ENCODE data around the gene TANGO2.

Gene TANGO2

DNA sequence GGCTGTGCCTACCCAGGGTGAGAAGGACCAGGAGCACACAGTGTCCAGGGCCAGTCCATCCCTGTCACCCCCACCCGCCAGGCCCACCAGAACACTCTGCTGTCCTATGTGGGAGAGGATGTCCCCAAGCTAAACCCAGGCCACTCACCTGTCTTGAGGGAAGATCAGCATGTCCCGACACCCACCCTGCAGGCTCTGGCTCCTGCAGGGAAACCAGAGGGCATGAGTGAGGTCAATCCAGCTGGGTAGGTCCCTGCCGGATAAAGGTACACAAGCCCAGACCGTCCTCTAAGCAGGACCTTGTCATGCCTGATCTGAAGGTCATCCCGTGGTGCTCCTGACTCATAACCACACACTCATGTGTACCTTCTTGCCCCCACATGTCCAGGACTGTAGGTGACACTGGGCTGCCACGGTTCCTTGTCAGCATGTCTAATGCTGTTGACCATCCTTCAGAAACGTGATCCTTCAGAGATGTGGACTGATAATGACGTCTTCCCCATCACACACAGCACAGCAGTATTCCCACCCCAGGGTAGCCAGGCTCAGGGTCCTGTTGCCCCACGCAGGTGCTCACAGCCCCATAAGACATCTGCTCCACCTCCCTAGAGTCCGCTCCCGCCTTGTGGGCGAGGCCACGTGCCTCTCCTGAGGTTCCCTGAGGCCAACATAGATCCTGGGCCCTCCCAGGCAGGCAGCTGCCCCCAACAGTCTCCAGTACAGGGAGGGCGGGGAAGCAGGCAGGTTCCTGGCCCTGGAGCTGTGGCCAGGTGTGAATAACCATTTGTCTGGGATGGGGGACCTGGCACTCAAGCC is 10.4 kb upstream of the TANGO2 start:
- Mint-ChIP-seq H3K27ac (no peak overlapping the region), H3K4me1 (no peaks in the 10 kb centered on the region), H3K9me3 (no peaks in the 10 kb centered on the region), H3K4me3 (no peak overlapping the region), H3K27me3 (no peaks in the 10 kb centered on the region), H3K36me3 (no peaks in the 10 kb centered on the region)
- ATAC-seq (ENCODE audit: low read depth) = no peak
- no peak for DNase-seq (ENCODE audit: low spot score in 2 of 2)

DNA sequence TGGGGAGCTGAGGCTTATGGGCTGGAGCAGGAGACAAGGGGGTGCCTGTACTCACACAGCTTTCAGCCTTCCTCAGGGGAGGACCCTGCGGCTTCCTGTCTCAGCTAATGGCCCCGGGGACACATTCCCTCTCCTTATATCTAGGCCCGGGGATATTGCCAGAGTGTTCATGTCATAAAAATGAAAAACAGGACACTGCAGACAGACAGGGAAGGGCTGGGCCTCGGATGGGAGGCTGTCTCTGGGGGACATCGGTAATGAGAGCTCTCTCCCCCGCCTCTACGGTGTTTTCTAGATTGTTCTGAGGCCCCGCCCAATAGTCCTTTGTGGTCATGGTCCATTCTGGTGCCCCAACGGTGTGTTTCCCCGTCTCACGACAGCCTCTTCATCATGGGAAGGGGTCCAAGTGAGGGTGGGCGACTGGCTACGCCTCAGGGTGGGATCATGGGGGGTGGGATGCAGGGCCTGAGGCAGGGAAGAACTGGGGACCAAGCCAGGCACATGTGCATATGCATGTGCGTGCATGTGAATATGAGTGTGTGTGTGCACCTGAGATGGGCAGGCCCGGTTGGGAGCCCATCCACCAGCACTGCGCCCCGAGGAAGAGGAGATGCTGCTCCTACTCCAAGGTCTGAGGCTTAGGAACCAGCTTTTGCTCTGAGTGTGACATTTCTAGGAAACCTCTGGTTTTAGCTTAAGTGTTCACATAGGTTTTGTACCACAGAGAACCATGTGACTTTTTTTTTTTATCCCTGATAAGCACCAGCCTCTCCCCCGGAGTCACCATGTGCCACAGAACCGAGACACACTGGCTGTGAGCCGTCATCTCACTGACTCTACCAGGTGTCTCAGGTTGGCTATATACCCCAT is 9.6 kb upstream of the TANGO2 start:
- Mint-ChIP-seq H3K27me3 (no peaks in the 10 kb centered on the region), H3K4me3 (no peak overlapping the region), H3K27ac (no peak overlapping the region), H3K4me1 (no peaks in the 10 kb centered on the region), H3K9me3 (no peaks in the 10 kb centered on the region), H3K36me3 (no peaks in the 10 kb centered on the region)
- ATAC-seq (ENCODE audit: low read depth) (no peak), DNase-seq (ENCODE audit: low spot score in 2 of 2) (no peak)

DNA sequence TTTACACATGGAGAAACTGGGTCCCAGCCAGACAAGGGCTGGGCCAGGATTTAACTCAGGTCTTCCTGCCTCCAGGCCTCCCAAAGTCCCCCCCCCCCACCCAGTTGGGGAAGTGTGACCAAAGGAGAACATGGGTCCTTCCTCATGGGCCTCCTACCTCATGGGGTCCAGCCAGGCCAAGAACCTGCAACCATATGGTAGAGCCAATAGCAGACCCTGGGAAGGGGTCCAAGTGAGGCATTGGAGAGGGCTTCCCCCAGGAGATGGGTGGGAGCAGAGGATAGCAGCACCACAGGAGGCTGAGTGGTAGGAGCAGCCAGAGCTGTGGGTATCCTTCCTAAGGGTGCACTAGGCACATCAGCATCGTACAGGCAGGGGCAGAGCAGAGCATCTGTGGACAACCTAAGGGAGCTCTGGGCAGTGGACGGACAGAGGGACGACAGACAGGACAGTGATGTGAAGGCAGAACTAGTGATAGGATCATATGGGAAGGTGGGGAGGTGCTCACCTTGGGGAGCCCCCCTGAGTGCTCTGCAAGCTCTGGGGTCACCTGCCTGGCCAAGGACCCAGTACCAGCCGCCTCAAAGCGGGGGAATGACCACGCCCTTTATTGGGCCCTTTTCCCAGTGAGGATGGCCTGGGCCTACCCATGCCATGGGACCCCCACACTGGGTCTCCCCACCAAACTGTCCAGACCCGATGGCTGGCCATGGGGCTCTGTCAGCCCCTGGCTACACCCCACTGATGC is 8.7 kb upstream of the TANGO2 start:
- ATAC-seq (ENCODE audit: low read depth) (no peak), DNase-seq (ENCODE audit: low spot score in 2 of 2) (no peak)
- Mint-ChIP-seq H3K36me3 (no peaks in the 10 kb centered on the region), H3K4me3 (no peak overlapping the region), H3K4me1 (no peaks in the 10 kb centered on the region), H3K9me3 (no peaks in the 10 kb centered on the region), H3K27me3 (no peaks in the 10 kb centered on the region), H3K27ac (no peak overlapping the region)

DNA sequence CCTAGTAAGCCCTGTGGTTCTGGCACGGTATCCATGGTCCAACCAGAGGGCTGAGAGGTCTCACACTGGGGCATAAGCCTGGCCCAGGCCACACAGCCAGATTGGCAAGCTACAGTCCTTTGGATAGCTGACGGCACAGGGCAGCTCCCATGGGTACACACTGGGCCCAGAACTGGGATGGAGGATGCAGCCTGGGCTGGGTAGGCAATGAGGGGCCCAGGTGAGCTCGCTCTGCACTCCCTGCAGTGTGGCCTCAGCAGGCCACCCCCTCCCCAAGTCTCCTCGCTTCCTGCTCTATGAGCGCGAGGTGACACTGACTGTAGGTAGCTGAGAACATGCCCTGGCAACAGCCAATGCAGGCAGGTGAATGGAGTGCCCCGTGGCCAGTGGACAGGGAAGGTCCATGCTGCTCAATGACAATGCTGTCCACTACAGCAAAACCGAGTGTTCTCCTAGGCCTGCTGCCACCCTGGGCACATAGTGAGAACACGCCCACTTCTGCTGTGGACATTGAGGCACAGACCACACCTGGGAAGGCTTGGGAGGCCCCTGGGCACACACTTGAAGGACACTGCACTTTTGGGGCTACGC is 8.1 kb upstream of the TANGO2 start:
- no peaks in the 10 kb centered on the region for H3K36me3 Mint-ChIP-seq
- no peak overlapping the region for H3K4me3 Mint-ChIP-seq
- no peaks in the 10 kb centered on the region for H3K27me3 Mint-ChIP-seq
- ATAC-seq (ENCODE audit: low read depth) = no peak
- no peak overlapping the region for H3K27ac Mint-ChIP-seq
- no peaks in the 10 kb centered on the region for H3K9me3 Mint-ChIP-seq
- DNase-seq (ENCODE audit: low spot score in 2 of 2) = no peak
- H3K4me1 Mint-ChIP-seq = peaks cover 3% of the 10 kb centered on the region

DNA sequence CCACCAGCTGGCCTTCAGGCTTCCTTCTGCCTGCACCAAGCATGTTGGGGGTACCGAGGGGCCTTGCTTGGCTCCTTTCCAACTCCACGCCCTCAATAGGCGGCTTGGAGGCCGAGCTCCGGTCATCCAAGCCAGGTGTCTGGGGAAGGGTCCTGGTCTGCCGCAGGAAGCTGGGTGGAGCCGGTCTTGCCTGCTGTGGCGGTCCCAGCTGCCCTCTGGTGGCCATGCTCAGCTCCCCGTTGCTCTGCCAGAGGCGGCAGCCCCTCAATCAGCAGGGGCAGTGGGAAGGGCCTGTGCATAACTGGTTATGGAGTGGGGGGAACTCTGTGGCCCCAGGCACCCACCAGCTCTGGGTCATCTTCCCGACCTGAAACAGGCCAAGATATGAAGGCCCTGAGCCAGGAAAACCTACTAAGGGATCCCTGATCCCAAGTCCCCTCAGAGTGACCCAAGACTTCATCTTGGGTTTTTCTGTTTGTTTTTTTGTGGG is 7.5 kb upstream of the TANGO2 start:
- H3K36me3 Mint-ChIP-seq = no peaks in the 10 kb centered on the region
- ATAC-seq (ENCODE audit: low read depth) = no peak
- no peaks in the 10 kb centered on the region for H3K9me3 Mint-ChIP-seq
- no peaks in the 10 kb centered on the region for H3K27me3 Mint-ChIP-seq
- no peak overlapping the region for H3K4me3 Mint-ChIP-seq
- DNase-seq (ENCODE audit: low spot score in 2 of 2) = no peak
- peaks cover 3% of the 10 kb centered on the region for H3K4me1 Mint-ChIP-seq
- no peak overlapping the region for H3K27ac Mint-ChIP-seq

DNA sequence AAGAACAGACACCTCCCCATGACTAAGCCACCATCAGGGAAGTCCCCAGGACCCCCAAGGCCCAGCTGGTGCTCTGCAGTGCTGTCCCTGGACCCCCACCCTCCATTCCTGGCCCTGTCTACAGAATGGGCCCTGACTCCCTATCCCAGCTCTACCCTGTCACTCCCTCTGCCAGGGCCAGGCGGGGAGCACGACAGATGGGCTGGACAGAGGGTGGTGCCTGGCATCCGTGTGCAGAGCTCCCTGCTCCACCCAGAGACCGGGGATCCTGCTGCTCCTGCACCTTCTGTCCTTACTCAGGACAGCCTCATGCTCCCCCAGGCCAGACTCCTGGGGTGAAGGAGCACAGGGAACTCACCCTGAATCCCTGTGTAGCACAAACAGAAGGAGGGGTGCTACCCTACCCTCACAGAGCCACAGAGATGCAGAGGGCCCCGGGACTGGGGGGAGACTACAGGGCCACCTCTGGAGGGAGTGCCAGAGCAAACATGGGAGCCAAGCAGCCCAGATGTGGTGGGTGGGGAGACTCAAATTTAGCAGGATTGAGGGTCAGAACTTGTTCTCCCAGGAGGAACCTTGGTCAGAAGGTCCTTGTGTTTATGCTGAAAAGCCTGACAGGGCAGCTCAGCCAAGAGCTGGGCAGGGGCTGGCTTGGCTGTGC is 6.3 kb upstream of the TANGO2 start:
- Mint-ChIP-seq H3K4me1 (peaks cover 3% of the 10 kb centered on the region), H3K9me3 (no peaks in the 10 kb centered on the region), H3K36me3 (no peaks in the 10 kb centered on the region), H3K4me3 (peak overlapping the region; percentile 51), H3K27me3 (no peaks in the 10 kb centered on the region), H3K27ac (no peak overlapping the region)
- DNase-seq (ENCODE audit: low spot score in 2 of 2) (no peak), ATAC-seq (ENCODE audit: low read depth) (no peak)

DNA sequence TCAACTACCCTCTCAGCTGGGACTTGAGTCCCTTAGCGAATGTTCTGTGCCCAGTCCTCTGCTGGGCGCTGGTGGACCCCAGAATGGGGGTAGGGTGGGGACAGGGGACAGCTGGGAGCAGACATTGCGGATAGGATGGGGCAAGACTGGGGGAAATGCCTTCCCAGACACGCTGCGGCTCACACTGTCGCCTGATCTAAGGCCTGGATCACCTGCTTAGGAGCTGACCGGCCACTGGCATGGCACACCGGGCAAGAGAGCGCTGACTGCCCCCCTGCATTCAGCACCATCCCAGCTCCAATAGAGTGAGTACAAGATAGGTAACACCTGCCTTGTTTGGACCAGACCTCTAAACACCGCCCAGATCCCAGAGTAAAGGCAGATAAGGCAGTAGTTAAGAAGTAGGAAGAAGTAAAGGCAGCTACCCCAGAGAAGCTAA is 5.7 kb upstream of the TANGO2 start:
- no peaks in the 10 kb centered on the region for H3K36me3 Mint-ChIP-seq
- H3K9me3 Mint-ChIP-seq = no peaks in the 10 kb centered on the region
- ATAC-seq (ENCODE audit: low read depth) (no peak), DNase-seq (ENCODE audit: low spot score in 2 of 2) (no peak)
- H3K4me3 Mint-ChIP-seq = peak overlapping the region; percentile 65
- H3K27me3 Mint-ChIP-seq = no peaks in the 10 kb centered on the region
- no peak overlapping the region for H3K27ac Mint-ChIP-seq
- H3K4me1 Mint-ChIP-seq = peaks cover 5% of the 10 kb centered on the region

DNA sequence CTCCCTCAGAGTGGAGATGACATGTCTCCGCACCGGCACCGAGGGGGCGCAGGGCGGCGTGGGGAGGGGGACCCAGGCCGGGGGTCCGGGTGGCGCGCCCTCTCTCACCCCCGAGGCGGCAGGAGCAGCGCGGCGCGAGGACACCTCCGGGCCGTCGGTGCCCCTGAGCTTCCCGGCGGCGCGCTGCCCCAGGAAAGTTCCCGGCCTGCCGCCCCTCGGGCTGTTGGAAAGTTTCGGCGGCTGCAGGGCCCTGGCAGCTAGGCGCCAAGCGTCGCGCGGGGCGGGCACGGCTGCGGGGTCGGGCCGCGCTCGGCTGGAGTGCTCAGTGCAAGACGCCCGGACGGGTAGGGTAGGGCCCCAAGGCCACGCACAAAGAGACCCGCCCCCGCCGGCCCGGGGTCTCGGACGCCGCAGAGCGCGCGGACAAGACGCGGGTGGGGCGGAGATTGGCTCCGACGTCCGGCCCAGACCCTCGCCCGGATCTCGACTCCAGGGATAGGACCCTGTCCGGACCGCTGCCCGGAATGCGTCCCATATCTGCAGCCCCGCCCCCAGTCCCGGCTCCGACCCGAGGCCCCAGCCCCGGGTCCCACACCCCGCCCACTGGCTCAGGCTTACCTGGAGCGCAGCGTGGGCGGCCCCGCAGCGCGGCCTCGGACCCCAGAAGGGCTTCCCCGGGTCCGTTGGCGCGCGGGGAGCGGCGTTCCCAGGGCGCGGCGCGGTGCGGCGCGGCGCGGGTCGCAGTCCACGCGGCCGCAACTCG is 4.8 kb upstream of the TANGO2 start:
- Mint-ChIP-seq H3K4me3 (peak overlapping the region; percentile 34), H3K27ac (no peak overlapping the region), H3K4me1 (peaks cover 8% of the 10 kb centered on the region), H3K36me3 (no peaks in the 10 kb centered on the region), H3K9me3 (no peaks in the 10 kb centered on the region), H3K27me3 (no peaks in the 10 kb centered on the region)
- ATAC-seq (ENCODE audit: low read depth) (peak; percentile 0), DNase-seq (ENCODE audit: low spot score in 2 of 2) (peak in 1 of 2 donors; percentile 58)

DNA sequence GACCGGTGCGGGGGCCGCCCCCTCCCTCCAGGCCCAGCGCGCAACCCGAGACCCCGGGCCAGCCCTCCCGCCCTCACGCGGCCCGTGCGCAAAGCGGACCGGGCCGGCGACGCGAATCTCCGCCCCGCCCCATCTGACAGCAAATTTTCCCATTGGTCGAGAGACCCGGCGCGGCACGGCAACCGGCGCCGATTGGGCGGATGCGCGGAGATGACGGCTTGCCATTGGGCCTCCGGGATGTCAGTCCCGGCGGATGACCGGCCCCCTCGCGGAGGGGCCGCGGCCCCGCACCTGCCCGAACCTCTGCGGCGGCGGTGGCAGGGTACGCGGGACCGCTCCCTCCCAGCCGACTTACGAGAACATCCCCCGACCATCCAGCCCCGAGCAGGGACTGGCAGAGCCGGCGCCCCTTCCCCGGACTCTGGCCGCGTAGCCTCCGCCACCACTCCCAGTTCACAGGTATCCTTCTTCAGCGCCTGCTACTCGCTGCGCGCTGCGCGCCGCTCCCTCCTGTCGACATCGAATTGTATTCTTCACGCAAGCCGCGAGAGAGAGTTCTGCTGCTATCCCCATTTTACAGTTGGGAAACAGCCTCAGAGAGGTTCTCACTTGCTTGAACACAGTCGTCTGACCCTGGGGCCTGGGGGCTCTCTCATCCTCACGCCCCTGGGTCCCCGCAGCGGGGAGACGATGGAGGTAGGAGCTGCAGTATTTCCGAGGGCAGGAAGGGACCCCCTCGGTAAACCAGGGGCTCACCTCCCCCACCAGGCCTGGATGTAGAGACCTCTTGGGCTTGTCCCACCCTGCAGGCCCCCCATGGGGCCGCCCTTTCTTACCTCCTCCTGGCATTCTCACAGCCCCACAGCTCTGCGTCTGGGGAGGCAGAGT is 3.9 kb upstream of the TANGO2 start, which contains the start of gene ARVCF:
Gene ARVCF (minus strand): TSS at position 90 of the 888 bp plus-strand sequence. CDS start 26,029 bp downstream, outside the sequence.
- DNase-seq (ENCODE audit: low spot score in 2 of 2) (peak; percentile 93 to 96), ATAC-seq (ENCODE audit: low read depth) (peak; percentile 72)
- Mint-ChIP-seq H3K4me3 (peak within 1 kb of the TSS; percentile 89), H3K4me1 (peaks cover 12% of the 10 kb centered on the region), H3K27ac (peak within 1 kb of the TSS; percentile 18), H3K36me3 (no peaks in the 10 kb centered on the region), H3K27me3 (no peaks in the 10 kb centered on the region), H3K9me3 (no peaks in the 10 kb centered on the region)

DNA sequence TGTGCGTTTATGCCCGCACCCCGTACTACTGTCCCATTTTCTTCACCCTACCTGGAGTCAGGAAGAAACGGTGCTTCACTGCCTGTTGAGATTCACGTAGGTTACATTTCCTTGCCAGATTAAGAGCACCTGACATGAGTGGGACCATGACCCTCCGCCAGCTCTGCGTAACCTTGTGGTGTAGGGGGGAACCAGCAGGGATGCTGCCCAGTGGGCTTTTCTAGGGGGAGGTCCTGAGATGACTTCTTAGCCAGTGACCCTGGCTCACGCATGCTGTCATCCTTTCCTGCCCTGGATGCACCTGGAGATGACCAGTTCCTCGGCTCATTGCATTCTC is 3.3 kb upstream of the TANGO2 start:
- peak overlapping the region; percentile 89 for H3K4me3 Mint-ChIP-seq
- DNase-seq (ENCODE audit: low spot score in 2 of 2) (no peak), ATAC-seq (ENCODE audit: low read depth) (no peak)
- H3K27me3 Mint-ChIP-seq = no peaks in the 10 kb centered on the region
- peaks cover 18% of the 10 kb centered on the region for H3K4me1 Mint-ChIP-seq
- H3K36me3 Mint-ChIP-seq = no peaks in the 10 kb centered on the region
- no peak overlapping the region for H3K27ac Mint-ChIP-seq
- no peaks in the 10 kb centered on the region for H3K9me3 Mint-ChIP-seq

DNA sequence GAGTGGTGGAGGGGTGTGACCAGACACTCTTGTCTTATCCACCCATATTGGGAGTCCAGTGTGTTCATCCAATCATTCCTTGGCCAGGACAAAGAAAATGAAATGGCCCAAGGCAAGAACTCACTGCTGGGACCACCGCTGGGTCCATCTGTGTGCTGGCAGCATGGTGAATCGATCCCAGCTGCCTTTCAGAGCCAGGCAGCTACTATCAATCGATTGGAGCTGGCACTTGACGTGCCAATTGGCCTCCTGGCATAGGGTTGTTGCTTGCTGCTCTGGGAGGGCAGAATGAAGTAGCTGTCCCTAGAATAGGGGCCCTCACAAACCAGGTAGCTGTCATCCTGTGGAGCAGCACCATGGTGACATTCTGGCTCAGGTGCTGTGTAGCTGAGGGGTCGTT is 2.9 kb upstream of the TANGO2 start:
- no peaks in the 10 kb centered on the region for H3K9me3 Mint-ChIP-seq
- H3K36me3 Mint-ChIP-seq = no peaks in the 10 kb centered on the region
- peak overlapping the region; percentile 89 for H3K4me3 Mint-ChIP-seq
- ATAC-seq (ENCODE audit: low read depth) = no peak
- no peak overlapping the region for H3K27ac Mint-ChIP-seq
- H3K4me1 Mint-ChIP-seq = peaks cover 22% of the 10 kb centered on the region
- H3K27me3 Mint-ChIP-seq = no peaks in the 10 kb centered on the region
- DNase-seq (ENCODE audit: low spot score in 2 of 2) = no peak
